HEK293 (cell line): ENCODE data around the gene APBA1.

Source experiments
- BCL11A ChIP-seq: fragments of 450-650 bp; formaldehyde crosslinking; IDR thresholded peaks from 2 replicates; pipeline ENCODE4 v1.5.1; 2016; ENCODE audit warnings: low read depth, missing biosample characterization, missing genetic modification characterization
- CTCF ChIP-seq: fragments of 450-650 bp; formaldehyde crosslinking; IDR thresholded peaks from 2 replicates; pipeline ENCODE4 v1.5.1; 2016; ENCODE audit warnings: missing biosample characterization, missing genetic modification characterization
- GFI1B ChIP-seq: fragments of 450-650 bp; formaldehyde crosslinking; IDR thresholded peaks from 2 replicates; pipeline ENCODE4 v1.5.1; 2016; ENCODE audit warnings: missing biosample characterization, missing genetic modification characterization
- SP2 ChIP-seq: fragments of 450-650 bp; formaldehyde crosslinking; IDR thresholded peaks from 2 replicates; pipeline ENCODE4 v1.5.1; 2016; ENCODE audit warnings: missing biosample characterization, missing genetic modification characterization
- TCF7L2 ChIP-seq: IDR thresholded peaks from 2 replicates; pipeline ENCODE4 v1.6.1; 2011; ENCODE audit warnings: low read depth, mild to moderate bottlenecking, inconsistent platforms, low read length, moderate library complexity, borderline replicate concordance
- ZNF121 ChIP-seq: fragments of 450-650 bp; formaldehyde crosslinking; IDR thresholded peaks from 2 replicates; pipeline ENCODE4 v1.5.1; 2016; ENCODE audit warnings: missing biosample characterization, missing genetic modification characterization
- ZNF140 ChIP-seq: fragments of 450-650 bp; formaldehyde crosslinking; IDR thresholded peaks from 2 replicates; pipeline ENCODE4 v1.5.1; 2016; ENCODE audit warnings: missing biosample characterization, missing genetic modification characterization
- ZNF423 ChIP-seq: fragments of 450-650 bp; formaldehyde crosslinking; IDR thresholded peaks from 2 replicates; pipeline ENCODE4 v1.5.1; 2016; ENCODE audit warnings: missing biosample characterization, missing genetic modification characterization
- ZNF707 ChIP-seq: fragments of 450-650 bp; formaldehyde crosslinking; IDR thresholded peaks from 2 replicates; pipeline ENCODE4 v1.5.1; 2016; ENCODE audit warnings: missing biosample characterization, missing genetic modification characterization
- TF ChIP-seq, protein P1 (sequence below): fragments of 450-650 bp; formaldehyde crosslinking; IDR thresholded peaks from 2 replicates; pipeline ENCODE4 v1.5.1; 2016; ENCODE audit warnings: missing biosample characterization, missing genetic modification characterization

DNA sequence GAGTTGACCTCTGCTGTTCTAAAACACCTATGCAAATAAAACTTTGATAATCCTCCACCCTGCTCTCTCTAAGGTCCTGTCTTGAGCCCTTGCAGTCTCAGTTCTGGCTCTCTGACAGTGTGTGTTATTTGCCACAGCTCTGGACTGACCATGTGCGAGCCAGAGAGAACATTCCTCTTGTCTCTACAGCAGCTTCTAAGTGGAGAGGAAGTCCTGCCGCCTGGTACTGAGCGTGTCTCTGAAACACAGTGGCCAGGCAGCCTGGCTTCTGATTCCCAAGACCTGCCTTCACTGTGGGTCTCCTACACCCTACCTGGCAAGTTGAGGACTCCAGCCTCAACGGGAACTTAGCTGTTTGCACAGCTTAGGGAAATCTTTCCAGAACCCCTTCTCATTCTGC is 285.5 kb downstream of the APBA1 start:
- no peak for TF ChIP-seq ZNF121 (tag by site-specific recombination)
- no peak for TF ChIP-seq ZNF423
- TF ChIP-seq SP2 (tag by site-specific recombination): no peak
- no peak for TF ChIP-seq TCF7L2
- TF ChIP-seq CTCF (tag by site-specific recombination): no peak
- TF ChIP-seq BCL11A (tag by site-specific recombination): no peak
- TF ChIP-seq, protein P1, sequence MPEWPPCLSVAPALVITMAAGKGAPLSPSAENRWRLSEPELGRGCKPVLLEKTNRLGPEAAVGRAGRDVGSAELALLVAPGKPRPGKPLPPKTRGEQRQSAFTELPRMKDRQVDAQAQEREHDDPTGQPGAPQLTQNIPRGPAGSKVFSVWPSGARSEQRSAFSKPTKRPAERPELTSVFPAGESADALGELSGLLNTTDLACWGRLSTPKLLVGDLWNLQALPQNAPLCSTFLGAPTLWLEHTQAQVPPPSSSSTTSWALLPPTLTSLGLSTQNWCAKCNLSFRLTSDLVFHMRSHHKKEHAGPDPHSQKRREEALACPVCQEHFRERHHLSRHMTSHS (tag by site-specific recombination): no peak
- no peak for TF ChIP-seq ZNF140 (tag by site-specific recombination)
- TF ChIP-seq GFI1B (tag by site-specific recombination): no peak
- no peak for TF ChIP-seq ZNF707 (tag by site-specific recombination)
